ENCODE measurements around the gene JPH4. TPM values are rescaled to one million over a fixed set of nuclear protein-coding genes. Genes with fewer than 3 reads are reported as not detected.

The JPH4 gene
- total RNA-seq, 1 experiment from 2014 or later = 50.1 TPM

- TF ChIP-seq USF1 (CRISPR knock-in tag; IDR thresholded peaks at IDR 0.05) (no peak), MAX (CRISPR knock-in tag; IDR thresholded peaks at IDR 0.05) (peak; percentile 30; the same call in 1 of the 2 replicates), ZBTB43 (CRISPR knock-in tag; IDR thresholded peaks at IDR 0.05) (peak; percentile 72; the same call in 1 of the 2 replicates)
These were observed 39.1 kb downstream of the JPH4 start (continued) for GRCh38 chr14:23539248-23540140.

- Mint-ChIP-seq H3K27me3 (ENCODE audit: low read depth) (no peaks in the 10 kb centered on the region), H3K4me1 (peaks cover 57% of the 10 kb centered on the region), H3K36me3 (peaks cover 28% of the 10 kb centered on the region), H3K4me3 (peak overlapping the region; percentile 83), H3K9me3 (no peaks in the 10 kb centered on the region), H3K27ac (peak overlapping the region; percentile 100)
- TF ChIP-seq ERG (CRISPR knock-in tag; IDR thresholded peaks at IDR 0.05) (0 out of 2 replicates have a peak, but pooled peaks have one; percentile 65), ZNF281 (CRISPR knock-in tag; IDR thresholded peaks at IDR 0.05) (peak; percentile 44; the same call in 1 of the 2 replicates), ZNF232 (CRISPR knock-in tag; IDR thresholded peaks at IDR 0.05) (no peak), MAX (CRISPR knock-in tag; IDR thresholded peaks at IDR 0.05) (no peak), ZNF263 (CRISPR knock-in tag; IDR thresholded peaks at IDR 0.05; ENCODE audit: low read depth) (peak; percentile 94)
- DNase-seq (ENCODE audit: low spot score) (peak; percentile 58), ATAC-seq (peak; percentile 6)
- ChIA-PET CTCF (interaction anchor here (0.5 to 7.8 kb wide), 23 partner anchors 8 to 967 kb away, joined by 3 to 181 read pairs (median 6); partner anchors contain the start of genes AP1G2, NGDN and ZFHX2), POLR2A (interaction anchor here (0.6 to 5.5 kb wide), 13 partner anchors 10 to 761 kb away, joined by 3 to 102 read pairs (median 14); partner anchors contain the start of genes DHRS1, JPH4, NOP9 and PABPN1)
These were observed 39.8 kb downstream of the JPH4 start for GRCh38 chr14:23538785-23539184.

- ChIA-PET CTCF (interaction anchor here (0.6 to 7.8 kb wide), 24 partner anchors 9 to 531 kb away, joined by 3 to 181 read pairs (median 7); partner anchors contain the start of genes AP1G2, NGDN and THTPA), POLR2A (interaction anchor here (0.6 to 5.5 kb wide), 14 partner anchors 9 to 762 kb away, joined by 3 to 102 read pairs (median 14); partner anchors contain the start of genes DHRS1, EMC9, NOP9 and PABPN1)
- DNase-seq (ENCODE audit: low spot score) (no peak), ATAC-seq (peak; percentile 34)
- Mint-ChIP-seq H3K27me3 (ENCODE audit: low read depth) (no peaks in the 10 kb centered on the region), H3K4me1 (peaks cover 57% of the 10 kb centered on the region), H3K36me3 (peaks cover 29% of the 10 kb centered on the region), H3K9me3 (no peaks in the 10 kb centered on the region), H3K27ac (peak overlapping the region; percentile 100), H3K4me3 (peak overlapping the region; percentile 83)
- TF ChIP-seq CREB1 (CRISPR knock-in tag; IDR thresholded peaks at IDR 0.05) (peak; percentile 10; the same call in 1 of the 2 replicates), NFE2L1 (CRISPR knock-in tag; IDR thresholded peaks at IDR 0.05) (peak; percentile 17; the same call in 1 of the 2 replicates), ZNF425 (CRISPR knock-in tag; conservative IDR thresholded peaks at IDR 0.05) (no peak), E2F1 (CRISPR knock-in tag; IDR thresholded peaks at IDR 0.05) (no peak), ATF6 (CRISPR knock-in tag; IDR thresholded peaks at IDR 0.05) (no peak), EMX1 (CRISPR knock-in tag; IDR thresholded peaks at IDR 0.05) (no peak), ZBTB43 (CRISPR knock-in tag; IDR thresholded peaks at IDR 0.05) (no peak), JUN (CRISPR knock-in tag; IDR thresholded peaks at IDR 0.05) (no peak)
These were observed 40.4 kb downstream of the JPH4 start for GRCh38 chr14:23538050-23538718.

Measured in WTC11 (cell line).